SHP77 (cell line): Measurements from ENCODE around the gene ZNRF1.
"Not testable (repeated sequence)": the region's sequence is repeated elsewhere in the genome, so short reads cannot be mapped to it uniquely, and the experiment has no call there.

ENCODE experiments used
- DNase-seq, 2 experiments: peaks; one replicate each; lab custom pipeline; 2025; lab: John Stamatoyannopoulos, UW

Gene ZNRF1

DNA sequence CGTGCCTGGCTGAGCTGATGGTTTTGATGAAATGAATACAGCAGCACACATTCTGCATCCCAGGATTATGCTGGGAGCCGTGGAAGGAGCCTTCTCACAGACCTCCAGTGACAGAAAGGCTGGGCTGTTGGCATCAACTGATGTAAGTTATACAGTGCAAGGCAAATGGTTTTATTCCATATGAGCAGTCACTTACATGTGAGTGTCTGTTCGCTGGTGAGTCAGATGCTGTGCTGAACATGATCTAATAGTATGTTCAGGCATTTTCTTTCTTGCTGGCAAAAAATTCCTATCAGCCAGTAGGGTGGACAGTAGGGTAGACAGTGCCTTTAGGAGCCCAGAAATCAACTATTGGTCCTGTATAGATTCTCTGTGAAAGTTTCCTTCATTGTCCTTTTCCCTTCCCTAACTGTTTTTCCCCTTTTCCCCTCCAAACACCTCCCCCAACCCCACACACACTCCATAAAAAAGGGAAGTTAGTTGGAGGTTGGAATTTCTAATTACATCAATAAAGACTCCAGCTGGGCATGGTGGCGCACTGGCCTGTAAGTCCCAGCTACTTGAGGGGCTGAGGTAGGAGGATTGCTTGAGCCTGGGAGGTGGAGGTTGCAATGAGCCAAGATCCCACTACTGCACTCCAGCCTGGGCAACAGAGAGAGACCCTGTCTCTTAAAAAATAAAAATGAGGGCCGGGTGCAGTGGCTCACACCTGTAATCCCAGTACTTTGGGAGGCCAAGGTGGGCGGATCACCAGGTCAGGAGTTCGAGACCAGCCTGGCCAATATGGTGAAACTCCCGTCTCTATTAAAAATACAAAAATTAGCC lies 81.6 kb downstream of the ZNRF1 start:
- no peak for DNase-seq

DNA sequence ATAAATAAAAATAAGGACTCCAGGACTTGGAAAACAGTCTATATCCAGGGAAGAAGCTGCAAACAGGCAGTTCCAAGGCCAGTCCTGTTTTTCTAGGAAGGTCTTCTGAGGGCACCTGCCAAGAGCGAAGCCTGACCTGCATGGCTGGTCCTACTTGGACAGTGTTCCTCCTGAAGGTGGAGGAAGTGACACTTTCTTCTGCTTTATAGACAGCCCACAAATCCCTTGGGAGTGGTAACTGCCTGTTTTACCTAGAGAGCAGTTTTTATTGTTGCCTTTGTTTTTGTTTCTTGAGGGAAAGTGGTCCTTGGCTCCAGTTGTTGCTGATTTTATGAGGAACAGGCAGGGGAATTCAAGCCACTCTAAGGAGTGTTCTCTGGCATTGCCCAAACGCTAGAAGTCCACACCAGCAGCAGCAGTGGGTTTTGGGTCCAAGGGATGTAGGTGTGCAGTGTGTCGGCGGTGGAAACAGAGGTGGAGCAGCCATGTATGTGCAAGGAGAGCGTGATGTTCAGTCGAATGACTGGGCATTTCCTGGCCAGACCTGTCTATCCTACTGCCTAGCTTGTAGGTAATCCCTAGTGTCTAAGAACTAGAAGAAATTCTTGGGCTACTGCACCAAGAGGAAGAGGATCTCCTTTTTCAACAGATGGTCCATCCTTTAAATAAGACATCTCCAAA lies 82.5 kb downstream of the ZNRF1 start:
- DNase-seq = no peak

DNA sequence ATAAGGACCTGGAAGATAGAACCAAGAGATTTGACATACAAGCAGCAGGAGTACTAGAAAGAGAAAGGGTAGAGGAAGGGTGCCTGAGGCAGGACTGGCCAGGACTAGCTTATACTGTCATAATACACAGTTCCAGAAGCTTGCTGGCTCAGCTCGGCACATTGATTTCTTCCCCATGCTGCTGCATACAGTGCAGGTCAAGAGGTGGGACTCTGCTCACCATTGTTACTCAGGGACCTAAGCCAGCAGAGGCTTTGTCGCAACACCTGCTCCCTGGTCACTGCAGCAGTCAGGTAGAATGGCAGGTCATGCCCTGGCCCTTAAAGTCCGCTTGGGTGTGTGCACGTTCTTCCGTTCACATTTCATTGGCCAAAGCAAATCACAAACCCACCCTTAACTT lies 85.0 kb downstream of the ZNRF1 start:
- peak; percentile 26 to 39 for DNase-seq

DNA sequence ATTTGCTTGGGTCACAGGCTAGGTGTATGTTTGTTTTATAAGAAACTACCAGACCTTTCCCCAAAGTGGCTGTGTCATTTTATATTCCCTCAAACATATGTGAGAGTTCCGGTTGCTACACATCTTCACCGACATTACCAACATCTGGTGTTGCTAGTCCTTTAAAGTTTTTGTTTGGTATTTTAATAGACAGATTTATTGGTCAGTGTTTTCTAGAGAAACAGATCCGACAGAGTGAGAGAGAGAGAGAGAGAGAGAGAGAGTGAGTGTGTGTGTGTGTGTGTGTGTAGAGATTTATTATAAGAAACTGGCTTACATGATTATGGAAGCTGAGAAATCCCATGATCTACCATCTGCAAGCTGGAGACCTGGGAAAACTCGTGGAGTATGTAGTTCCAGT lies 86.7 kb downstream of the ZNRF1 start:
- no peak for DNase-seq

DNA sequence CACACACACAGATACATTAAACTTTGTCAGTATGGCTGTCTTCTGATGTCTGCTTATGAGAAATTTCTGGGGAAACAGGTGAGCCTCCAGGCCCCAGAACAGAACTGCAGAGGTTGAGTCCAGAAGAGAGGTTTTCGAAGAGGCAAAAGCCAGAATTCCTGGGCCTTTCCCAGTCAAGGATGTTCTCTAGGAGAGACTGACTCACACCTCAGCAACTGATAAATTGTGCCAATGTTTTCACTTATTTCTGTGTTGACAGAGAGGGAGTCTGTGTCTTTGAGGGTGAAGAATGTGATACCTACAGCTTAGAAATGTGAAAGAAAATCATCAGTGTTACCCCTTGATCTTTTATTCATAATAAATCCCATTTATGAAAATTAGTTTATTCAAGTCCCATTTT lies 87.5 kb downstream of the ZNRF1 start:
- no peak for DNase-seq

DNA sequence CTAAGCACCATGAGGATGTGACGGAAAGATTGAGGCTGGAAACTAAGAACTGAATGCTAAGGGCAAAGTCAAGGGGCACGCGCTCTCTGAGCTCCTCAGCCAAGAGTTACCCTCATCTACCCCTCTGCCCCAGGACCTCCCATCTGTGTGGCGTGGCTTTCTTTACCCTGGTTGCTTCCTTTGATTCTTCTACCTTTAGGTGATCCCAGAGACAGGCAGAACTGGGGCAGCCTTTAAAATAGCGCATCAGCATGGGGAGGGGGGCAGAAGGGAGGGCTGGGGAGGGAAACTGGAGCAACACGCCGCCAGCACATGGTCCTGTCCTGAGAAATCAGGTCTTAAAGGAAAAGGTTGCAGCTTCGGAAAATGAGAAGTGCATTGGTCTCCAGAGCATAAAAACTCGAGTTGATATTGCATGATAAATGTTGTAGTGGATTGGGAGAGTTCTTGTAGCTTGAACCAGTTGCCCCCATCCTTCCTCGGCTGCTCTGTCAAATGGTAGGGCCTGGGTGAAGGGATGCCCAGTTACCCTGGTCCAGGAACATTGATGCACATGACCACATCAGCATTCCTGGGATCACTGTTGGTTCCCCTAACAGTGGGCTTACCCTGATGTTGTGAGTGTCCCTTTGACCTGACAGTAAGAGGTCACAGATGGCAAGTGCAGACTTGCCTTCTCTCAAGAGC lies 88.0 kb downstream of the ZNRF1 start:
- DNase-seq = no peak

DNA sequence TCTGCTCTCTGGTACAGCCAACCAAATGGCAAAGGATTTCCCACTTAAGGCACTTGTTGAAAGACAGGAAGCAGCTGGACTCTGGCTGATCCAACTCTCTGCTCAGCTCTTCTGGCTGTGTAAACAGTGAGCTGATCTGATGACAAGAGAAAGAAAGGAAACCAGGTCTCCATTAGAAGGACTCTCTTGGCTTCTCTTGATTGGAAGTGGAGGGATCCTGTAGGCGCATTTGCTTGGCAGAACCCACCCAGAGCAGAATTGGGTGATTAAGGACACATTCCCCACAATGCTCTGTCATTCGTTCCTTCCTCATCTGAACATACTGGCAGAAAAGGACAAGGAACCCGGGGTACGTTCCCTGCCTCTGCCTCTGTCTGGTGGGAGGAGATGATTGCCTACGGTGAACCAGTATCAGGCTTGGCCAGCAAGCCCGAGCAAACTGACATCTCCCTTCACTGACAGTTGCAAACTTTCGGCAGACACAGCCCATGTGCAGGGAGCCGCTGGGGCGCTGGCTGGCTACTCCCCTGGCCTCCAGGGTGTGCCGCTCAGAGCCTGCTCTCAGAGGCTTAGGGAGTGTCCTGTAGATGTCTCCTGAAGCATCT lies 88.7 kb downstream of the ZNRF1 start:
- DNase-seq = peak; percentile 97 to 98

DNA sequence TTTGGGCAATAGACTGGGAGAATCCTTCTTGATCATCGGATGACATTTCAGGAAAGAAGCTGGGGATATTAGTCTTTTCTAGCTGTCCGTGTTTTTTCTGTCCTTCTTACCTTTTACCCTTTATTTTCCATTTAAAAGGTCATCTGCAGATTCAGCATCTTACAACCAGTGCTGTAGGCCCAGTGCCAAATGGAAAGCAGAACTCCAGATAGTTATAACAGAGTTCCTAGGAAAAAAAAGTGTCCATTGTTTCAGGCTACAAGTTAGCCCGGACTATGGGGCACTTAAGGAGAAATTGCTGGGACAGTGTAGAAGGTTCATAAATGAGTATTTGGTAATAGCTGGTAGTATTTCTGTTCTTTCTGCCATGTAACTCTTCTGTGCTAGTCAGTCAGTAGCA lies 89.4 kb downstream of the ZNRF1 start:
- no peak for DNase-seq

DNA sequence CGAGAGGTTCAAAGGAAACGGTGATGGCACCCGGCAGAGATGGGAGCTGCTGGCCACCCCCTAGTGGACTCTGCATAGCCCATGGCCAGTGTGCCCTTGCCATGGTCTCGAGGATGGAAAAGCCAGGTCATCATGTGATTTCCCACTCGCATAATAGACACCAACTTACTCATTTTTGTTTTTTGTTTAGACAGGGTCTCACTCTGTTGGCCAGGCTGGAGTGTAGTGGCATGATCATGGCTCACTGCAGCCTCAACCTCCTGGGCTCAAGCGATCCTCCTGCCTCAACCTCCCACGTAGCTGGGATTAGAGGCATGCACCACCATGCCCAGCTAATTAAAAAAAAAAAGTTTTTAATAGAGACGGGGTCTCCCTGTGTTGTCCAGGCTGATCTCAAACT lies 90.1 kb downstream of the ZNRF1 start:
- no peak for DNase-seq

DNA sequence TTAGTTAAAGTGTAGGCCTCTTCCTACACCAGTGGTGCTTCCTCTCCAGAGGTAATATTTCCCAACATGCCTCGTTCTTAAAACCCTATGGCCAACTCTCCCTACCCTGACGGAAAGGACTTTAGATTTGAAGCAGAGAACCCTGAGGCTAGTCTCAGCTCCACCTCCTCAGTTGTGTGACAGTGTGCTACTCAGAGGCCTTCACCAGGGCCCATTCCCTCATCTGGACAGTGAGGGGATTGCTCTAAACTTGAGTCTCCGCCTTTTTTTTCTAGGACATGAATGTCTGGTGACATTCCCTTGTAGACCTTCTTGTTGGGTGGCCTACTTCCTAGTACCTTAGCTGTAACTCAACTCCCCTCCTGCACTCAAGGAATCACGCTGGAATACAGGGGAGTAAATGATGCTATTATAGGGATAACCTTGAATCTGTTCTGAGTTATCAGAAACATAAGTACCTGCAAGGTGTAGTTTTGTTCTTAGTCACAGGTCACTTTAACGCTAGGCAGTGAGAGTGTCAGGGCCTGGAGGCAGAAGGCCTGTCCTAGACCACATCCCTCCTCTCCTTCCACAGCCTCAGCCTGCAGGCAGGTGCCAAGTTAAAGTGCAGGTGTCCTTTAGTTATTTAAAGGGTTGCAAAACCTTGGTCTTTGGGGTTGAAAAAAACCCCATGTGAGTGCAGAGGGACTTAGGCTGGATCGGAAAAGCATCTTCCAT lies 90.8 kb downstream of the ZNRF1 start:
- DNase-seq = no peak

DNA sequence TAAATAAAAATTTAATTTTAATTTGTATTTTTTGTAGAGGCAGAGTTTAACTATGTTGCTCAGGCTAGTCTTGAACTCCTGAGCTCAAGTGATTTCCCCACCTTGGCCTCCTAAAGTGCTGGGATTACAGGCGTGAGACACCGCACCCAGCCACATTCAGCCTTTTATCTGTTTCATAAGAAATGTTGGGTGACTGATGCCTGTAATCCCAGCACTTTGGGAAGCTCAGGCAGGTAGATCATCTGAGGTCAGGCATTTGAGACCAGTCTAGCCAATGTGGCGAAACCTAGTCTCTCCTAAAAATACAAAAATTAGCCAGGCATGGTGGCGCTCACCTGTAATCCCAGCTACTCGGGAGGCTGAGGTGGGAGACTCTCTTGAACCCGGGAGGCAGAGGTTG lies 92.1 kb downstream of the ZNRF1 start:
- DNase-seq = not testable (repeated sequence)

DNA sequence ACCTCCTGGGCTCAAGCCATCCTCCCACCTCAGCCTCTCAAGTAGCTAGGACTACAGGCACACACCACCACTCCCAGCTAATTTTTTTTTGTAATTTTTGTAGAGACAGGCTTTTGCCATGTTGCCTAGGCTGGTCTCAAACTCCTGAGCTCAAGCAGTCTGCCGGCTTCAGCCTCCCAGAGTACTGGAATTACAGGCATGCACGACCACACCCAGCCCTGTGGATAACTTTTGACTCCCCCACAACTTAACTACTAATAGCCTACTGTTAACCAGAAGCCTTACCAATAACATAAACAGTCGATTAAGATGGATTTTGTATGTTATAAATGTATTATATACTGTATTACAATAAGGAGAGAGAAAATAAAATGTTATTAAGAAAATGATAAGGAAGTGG lies 92.8 kb downstream of the ZNRF1 start:
- DNase-seq = not testable (repeated sequence)

DNA sequence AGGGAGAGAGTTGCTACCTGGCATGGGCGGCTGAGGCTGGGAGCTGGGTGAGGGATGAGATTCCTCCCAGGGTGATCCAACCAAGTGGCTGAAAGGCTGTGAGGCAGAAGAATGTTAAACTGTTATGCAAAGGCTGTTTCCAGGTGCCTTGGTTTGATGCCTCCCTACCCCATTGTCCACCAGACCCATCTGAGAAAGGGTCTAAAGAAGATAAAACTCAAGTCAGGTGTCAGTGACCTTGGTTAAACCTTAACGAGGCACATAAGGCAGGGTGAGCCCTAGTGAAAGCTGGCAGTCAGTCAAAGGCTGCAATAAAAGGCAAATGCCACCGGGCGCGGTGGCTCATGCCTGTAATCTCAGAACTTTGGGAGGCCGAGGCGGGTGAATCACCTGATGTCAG lies 94.0 kb downstream of the ZNRF1 start:
- DNase-seq = no peak

DNA sequence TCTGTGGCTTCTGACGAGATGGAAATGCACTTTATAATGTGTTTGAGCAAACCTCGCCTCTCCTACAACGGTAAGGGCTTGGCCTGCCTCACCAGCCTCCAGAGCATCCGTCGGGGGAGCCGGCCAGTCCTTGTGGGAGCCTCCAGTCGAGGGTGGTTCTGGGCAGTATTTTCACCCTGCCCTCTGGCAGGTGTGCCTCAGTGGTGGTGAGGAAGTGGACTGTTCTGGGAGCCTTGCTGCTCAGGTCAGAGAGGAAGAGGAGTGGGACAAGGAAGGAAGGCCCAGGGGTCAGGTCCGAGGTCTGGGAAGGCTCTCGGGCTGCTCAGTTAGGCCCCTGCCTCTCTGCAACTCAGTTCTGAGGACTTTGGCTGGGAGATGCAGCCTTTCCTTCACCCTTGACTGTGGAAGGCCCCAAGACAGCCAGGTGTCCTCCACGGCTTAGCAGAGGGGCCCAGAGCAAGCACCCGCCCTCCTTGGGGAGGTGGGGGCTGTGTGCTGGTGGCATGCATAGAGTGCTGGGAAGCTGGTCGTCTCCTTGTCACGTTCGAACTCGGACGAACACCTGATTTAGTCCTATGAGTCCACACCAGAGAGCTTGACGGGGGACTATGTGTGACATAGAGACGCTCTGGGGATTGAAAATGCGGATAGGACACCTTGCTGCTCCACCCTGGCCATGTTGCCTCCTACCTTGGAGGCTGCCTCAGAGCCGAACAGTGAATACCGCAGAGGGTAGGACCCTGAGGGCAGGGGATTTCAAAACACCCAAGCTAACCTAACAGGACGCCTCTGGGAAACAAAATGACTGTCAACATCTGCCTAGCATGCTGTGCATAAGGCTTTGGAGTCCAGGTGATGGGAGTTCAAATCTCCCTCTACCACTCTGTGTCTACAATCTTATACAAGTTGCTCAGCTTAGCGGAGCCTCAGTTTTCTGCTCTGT lies 95.0 kb downstream of the ZNRF1 start:
- DNase-seq = no peak

DNA sequence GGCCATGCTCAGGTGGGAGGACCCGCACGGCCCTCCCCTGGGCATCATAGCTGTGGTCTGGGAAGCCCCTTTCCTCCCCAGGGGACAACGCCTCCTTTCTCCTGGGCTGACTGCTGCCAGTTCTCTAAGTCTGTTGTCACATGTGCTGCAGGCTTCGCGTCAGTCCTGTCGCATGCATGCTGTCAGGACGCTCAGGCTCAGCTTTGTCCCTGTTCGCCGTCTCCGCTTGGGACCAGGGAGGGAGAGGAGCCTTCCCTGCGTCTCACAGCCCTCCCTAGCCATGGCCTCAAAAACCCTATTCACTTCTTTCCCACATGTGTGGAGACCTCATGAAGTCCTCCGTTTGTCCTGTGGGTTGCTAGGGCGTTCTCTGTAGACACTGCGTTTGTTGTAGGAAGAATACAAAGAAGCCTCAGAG lies 96.4 kb downstream of the ZNRF1 start:
- DNase-seq = no peak

DNA sequence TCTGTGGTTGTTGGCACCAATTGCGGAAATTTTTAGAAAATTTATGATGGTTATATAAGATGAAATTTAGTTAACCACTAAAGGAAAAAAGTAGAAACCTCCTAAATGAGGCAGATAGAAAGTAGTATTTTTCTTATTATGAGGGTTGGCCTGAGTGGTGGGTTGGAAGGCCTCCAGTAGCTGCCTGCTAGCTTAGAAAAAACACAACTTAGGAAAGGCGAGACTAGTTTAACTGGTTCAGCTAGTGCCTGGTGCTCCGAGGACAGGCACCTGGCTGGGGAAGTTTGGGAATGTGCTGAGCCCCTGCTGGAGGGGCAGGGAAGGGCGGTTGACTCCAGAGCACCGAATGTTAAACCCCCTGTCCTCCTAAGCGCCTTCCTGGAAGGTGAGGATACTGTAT lies 97.8 kb downstream of the ZNRF1 start:
- peak in 1 of 2 experiments; percentile 30 for DNase-seq

DNA sequence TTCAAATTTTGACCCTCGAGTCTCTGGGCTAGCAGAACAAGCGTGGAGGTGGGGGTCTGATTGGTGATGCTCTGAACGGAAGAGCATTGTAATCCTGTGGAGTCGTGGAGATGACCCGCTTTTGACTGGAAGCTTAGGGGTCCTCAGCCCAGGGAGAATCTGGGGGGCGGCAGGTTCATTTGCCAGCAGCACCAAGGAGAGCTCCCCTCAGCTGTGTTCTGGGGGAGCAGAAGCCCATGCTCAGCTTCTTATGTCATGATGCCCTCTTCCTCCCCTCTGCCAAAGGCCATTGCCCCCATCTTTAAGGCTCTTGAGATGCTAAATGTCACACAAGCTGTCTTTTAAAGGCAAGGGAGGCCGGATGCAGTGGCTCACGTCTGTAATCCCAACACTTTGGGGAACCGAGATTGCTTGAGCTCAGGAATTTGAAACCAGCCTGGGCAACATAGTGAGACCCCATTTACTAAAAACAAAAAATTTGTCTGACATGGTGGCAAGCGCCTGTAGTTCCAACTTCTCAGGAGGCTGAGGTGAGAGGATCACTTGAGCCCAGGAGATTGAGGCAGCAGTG lies 98.5 kb downstream of the ZNRF1 start:
- no peak for DNase-seq

DNA sequence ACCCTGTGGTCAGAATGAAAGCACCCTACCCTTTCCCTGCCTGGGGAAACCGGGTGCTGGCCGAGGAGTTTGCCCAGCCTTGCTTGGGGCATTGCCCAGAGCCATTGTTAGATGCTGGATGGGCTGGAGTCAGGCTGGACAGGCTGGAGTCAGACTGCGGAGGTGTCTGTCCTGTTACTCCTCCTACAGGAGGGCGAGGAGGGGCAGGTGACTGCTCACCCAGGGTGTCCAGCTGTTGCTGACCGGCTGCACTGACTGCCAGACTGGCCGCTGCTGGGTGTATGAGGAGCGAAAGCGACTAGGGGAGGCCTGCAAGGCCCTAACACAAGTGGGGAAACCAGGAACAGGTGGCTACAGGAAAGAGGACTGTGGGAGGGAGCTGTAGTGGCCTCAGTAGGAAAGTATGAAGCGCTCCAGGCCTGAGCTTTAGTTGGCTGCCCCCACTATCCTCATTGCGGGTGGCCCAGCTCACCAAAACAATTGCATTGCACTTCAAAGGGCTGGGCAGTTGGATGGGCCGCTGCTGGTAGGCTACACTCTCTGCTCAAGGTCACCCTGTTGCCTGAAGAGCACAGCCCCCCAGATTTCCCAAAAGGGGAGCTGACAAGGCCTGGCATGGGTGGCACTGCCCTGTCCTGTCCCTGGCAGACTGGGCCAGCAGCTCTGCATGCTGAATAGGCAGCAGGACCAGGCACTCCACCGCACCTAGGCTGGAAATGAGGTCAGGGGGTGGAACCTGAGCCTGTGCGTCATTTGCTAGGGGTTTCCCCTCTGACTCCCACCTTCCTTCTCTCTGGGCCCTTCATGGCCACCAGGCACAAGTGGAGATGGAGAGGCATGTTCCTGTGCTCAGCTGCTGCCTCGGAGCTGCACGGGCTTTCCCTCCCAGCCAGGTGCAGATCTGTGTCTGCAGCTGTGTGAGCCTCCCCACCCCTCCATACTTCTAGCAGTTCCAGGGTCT lies 99.4 kb downstream of the ZNRF1 start:
- DNase-seq = peak; percentile 74 to 79

DNA sequence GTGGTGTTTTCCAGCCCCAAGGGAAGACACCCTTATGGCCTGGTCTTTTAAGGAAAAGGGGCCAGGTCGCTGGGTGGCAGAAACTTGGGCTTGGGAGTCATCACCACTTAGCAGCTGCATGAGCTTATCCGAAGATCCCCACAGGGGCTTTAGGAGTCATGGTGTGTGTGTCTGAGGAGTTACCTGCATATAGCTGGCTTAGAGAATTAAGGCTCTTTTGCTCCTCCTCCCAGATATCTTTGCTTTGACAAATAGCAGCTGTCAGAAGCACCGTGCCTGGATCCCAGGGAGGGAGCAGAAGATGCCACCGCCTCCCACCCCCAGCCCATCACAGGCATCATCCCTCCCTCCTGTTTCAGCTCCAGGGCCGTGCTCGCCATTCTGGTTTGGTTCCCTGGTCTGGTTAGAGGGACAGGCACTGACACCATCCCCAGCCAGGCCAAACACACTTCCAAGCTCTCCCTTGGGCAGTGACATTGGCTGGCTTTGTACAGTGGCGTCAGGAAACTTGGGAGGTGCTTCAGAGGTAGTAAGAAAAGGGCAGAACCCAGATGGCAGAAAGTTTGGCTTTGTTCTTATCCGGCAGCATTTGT lies 100.3 kb downstream of the ZNRF1 start:
- no peak for DNase-seq
